Stimulated activated CD8-positive, alpha-beta memory T cell treated with anti-CD3 and anti-CD28 coated beads, Interleukin-15, amount 100 ng/mL, for 48 hours (primary cell): ENCODE measurements around the gene OBSL1.

Source experiments
- DNase-seq, 2 donors: peaks; one replicate each; pipeline ENCODE4 v3.0.0-alpha.2; 2020; ENCODE audit warnings: low read depth in 2 of 2

The OBSL1 gene

GRCh38 chr2:219596954-219597551 is 25.7 kb upstream of the OBSL1 start:
- DNase-seq, result no peak

DNA sequence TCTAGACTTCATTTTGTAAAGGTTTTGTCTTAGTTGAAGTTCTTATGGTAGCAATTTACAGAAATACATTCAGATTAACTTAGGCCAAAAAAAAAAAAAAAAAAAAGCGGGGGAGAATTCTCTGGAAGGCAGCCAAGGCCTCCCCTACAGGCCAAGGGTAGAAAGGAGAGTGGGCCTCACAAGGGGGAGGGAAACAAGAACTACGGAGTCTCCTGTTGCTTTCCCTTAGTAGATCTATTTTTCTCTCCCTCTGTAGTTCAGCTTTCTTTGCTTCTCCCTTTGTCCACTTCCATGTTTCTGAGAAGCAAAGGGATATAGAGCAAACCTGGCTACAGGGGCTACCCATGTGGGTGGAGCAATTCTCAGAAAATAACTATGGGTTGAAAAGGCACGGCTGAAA is 23.9 kb upstream of the OBSL1 start:
- no peak for DNase-seq

GRCh38 chr2:219593154-219593553 is 21.8 kb upstream of the OBSL1 start:
- DNase-seq, result no peak

GRCh38 chr2:219592736-219593135 is 21.4 kb upstream of the OBSL1 start:
- DNase-seq, result no peak

- DNase-seq, result no peak
These were observed 19.8 kb upstream of the OBSL1 start for GRCh38 chr2:219591091-219591490.

DNA sequence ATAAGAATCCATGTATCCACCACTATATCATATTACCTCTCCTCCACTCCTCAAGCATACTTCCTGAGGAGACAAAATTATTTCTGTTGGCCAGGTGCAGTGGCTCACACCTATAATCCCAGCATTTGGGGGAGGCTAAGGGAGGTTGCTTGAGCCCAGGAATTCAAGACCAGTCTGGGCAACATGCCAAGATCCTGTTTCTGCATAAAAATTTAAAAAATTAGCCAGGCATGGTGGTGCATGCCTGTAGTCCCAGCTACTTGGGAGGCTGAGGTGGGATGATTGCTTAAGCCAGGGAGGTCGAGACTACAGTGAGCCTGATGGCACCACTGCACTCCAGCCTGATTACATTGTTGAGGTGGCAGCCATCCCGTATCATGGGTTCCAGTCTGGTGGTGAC is 10.0 kb upstream of the OBSL1 start:
- DNase-seq, result no peak

DNA sequence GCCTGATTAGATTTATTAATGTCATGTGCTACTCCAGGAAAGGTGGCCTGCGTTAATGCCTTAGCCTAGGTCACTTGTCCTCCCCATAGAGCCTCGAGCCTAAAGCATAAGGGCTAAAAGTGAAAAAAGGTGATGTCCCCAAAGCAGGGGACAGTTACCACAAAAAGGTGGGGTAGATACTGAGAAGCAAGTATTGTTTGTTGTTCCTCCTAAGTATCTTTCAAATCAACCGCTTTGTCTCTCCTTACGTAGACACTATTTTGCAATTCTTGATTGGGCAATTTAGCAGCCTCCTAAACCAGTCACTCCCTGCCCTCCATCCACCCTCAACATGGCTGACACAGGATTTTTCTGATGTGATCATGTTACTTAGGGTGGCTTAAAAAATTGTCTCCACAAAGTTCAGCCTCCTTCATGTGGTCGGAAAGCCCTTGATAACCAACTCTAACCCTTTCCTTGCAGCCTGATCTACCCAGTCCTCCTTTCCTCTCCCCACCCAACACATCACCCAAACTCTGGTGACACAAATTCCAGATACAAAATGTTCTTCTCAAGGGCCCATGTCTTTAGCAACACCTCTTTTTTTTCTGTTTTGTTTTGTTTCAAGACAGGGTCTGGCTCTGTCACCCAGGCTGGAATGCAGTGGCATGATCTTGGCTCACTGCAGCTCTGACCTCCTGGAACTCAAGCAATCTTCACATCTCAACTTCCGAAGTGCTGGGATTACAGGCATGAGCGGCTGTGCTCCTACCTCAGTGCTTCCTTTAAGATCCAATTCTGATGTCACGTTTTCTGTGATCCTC is 7.7 kb upstream of the OBSL1 start:
- no peak for DNase-seq

GRCh38 chr2:219576505-219577388 is 5.4 kb upstream of the OBSL1 start:
- DNase-seq, result no peak

DNA sequence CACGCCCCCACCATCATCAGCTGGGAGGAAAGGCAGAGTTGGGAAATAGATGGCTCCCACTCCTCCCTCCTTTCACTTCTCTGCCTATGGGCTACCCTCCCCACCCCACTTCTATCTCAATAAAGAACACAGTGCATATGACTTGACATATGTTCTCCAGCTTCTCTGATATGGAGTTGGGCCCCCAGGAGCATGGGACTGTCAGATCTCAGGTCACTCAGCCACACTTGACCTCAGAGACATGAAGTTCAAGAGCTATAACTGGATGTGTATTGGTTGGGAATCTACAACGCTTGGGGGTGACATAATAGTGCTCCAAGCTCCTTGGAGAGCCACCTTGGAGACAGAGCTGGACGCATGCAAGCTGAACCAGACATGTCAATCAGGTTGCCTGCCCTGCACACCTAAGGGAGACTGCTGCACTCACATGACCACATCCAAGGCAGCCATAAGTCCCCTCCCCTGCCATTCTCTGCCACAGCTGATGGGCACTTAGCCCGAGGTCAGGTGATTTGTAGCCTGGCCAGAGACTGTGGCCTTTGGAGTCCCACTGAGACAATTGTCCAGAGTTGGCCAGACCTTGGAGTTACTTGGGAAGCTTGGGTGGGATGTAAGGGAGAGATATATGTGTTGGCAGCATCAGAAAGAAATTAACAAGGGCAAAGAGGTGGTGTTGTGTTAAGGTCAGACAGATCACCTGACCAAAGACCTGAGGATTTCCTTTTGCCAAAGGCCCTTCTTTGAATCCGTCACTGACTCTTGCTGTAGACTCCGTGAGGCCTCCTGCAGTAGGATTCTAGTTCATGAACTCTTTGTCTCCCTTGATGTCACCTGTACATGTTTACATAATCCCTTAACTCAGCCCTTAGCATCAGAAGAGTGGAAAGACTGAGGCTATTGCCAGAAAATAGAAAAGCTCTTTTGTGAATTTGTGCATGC is 4.5 kb upstream of the OBSL1 start:
- no peak for DNase-seq

GRCh38 chr2:219574484-219575311 is 3.4 kb upstream of the OBSL1 start:
- DNase-seq, result no peak

- no peak for DNase-seq
These were observed 1.8 kb upstream of the OBSL1 start for GRCh38 chr2:219573166-219573565.

DNA sequence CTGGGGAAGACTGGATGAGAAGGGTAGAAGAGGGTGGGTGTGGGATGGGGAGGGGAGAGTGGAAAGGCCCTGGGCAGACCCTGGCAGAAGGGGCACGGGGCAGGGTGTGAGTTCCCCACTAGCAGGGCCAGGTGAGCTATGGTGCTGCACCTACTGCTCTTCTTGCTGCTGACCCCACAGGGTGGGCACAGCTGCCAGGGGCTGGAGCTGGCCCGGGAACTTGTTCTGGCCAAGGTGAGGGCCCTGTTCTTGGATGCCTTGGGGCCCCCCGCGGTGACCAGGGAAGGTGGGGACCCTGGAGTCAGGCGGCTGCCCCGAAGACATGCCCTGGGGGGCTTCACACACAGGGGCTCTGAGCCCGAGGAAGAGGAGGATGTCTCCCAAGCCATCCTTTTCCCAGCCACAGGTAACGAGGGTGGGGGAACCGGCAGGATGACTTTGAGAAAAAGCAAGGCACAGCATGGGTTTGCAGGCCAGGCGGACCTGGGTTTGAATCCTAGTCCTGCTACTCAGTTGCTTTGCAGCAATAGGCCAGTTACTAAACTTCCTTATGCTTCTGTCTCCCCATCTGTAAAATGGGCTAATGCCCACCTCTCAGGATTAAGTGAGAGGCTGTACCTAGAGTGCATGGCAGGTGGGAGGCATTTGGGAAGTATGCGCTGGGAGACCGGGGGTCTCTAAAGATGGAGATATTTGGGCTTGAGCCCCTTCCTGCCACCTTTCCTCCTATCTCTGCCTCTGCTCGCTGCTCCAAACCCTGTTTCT is 1.1 kb upstream of the OBSL1 start, which contains the start of gene INHA:
INHA (plus strand) TSS at position 74 of the 765 bp plus-strand sequence; CDS start at position 139, 65 bp downstream.
- DNase-seq, result no peak

- no peak for DNase-seq
These were observed 422 bp downstream of the OBSL1 start for GRCh38 chr2:219570924-219571310.

DNA sequence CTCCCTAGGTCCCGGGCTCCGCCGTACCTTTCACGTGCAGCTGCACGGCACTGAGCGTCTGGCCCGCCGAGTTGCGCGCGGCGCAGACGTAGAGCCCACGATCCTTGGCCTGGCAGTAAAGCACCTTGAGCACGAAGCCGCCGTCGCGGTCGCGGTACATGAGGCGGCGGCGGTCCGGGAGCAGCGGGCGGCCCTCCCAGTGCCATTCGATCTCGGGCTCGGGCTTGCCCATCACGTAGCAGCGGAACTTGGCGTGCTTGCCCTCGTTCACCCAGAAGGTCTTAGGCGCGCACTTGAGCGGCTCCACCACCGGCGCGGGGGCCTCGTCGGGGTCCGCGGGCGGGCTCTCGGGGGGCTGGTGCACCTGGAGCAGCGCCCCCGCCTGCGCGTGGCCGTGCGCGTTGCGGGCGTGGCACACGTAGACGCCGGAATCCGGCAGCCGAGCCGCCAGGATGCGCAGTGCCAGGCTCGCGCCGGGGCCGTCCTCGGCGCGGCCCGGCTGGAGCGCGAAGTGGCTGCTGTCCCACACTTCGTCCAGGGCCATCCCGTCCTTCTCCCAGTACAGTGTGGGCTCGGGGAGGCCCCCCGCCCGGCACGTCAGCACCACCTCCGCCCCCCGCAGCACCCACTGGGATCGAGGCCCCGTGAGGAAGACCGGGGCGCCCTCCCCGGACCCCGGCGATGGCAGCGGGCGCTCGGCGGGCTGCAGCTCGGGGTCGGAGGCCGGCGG is 980 bp downstream of the OBSL1 start:
- DNase-seq, result no peak

- no peak for DNase-seq
These were observed 1.7 kb downstream of the OBSL1 start for GRCh38 chr2:219569635-219570034.

GRCh38 chr2:219569041-219569440 is 2.3 kb downstream of the OBSL1 start:
- DNase-seq, result no peak

DNA sequence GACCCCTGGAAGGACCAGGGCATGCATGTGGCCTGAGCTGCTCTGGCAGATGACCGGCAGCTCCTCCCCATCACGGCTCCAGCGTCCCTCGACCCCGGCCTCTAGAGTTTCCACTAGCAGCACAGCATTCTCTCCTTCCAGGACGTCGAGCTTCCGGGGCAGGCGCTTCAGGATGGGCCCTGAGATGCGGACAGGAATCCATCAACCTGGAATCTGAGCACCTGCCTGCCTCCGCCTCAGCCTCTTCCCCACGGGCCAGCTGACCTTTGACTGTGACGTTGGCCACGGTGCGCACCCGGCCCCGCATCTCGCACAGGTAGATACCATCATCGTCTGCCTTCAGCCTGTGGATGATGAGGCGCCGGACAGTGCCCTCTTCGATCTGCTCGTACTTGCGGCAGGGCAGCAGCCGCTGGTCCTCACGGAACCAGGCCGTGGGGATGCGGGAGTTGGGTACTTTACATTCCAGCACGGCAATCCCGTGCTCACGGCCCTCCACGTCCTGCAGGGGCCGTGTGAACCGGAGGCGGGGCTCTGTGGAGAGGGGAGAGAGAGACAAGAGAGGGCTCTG is 3.5 kb downstream of the OBSL1 start:
- DNase-seq, result no peak

DNA sequence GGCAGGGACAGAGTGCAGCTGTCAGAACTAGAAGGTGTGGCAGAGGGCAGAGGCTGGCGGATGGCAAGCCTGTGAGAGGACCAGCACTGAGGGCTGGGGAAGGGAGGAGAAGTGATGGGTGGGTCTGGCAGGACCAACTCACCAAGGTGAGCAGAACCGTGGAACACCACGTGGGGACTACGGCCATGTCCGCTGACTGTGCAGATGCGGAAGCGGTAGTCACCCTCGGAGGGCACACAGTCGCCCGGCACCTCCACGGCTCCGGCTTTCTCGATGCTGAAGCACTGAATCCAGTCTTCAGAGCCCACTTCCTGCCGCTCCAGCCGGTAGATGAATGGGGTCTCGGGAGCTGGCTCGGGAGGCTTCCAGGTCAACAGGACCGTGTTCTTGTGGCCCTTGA is 4.2 kb downstream of the OBSL1 start:
- DNase-seq, result no peak

GRCh38 chr2:219566640-219567039 is 4.7 kb downstream of the OBSL1 start:
- DNase-seq, result no peak
